ENCODE measurements around the gene PCDHGA4.
A peak's percentile ranks its signal among the peaks of the same experiment; 100 is the strongest.
"Not testable (repeated sequence)": the region's sequence is repeated elsewhere in the genome, so short reads cannot be mapped to it uniquely, and the experiment has no call there.

The PCDHGA4 gene

DNA sequence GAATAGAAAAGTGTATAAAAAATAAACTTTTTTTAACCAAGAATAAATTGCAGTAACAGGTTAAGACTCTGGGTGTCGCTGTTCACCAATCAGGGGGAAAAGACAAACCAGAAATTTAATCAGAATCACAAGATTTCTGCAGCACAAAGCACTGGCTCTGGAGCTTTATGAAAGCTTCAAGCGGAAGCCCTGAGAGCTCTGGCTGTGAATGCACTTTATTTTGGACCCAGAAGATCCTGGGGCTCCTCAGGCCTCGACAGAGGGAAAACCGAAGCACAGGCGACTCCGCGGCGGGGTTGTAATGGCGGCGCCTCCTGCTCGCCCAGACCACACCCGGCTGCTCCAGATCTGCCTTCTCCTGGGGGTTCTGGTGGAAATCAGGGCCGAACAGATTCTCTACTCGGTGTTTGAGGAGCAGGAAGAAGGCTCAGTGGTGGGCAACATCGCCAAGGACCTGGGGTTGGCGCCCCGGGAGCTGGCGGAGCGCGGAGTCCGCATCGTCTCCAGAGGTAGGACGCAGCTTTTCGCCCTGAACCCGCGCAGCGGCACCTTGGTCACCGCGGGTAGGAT is at the start of gene PCDHGA4:
PCDHGA4 (plus strand) TSS at position 122 of the 570 bp plus-strand sequence; CDS start at position 209, 87 bp downstream.
- no peak for DNase-seq

DNA sequence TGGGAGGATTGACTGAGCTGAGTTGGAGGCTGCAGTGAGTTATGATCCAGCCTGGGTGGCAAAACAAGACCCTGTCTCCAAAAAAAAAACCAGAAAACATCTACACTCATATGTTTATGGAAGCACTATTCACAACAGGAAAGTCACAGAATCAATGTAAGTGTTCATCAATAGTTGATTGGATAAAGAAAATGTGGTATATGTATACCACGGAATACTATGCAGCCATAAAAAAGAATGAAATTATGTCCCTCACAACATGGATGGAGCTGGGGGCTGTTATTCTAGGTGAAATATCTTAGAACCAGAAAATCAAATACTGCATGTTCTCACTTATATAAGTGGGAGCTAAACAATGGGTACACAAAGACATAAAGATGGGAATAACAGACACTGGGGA is 48.2 kb upstream of the PCDHGA4 start:
- no peak for DNase-seq

DNA sequence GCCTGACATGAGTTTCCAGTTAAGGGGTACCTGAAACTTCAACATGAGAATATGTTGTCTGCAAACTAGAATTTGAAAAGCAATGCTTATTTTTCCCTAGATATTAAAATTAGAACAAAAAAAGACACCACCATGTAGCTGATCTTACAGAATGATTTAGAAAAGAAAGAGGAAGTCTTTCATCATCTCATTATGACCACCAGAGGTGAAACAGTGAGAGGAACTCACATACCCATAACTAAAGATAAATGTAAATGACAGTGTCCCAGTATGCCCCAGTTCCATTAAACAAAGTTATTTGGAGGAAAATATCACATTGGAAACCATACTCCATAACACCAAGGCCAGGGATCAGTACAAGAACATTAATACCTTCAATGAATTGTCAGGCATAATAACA is 41.1 kb upstream of the PCDHGA4 start:
- DNase-seq: no peak

DNA sequence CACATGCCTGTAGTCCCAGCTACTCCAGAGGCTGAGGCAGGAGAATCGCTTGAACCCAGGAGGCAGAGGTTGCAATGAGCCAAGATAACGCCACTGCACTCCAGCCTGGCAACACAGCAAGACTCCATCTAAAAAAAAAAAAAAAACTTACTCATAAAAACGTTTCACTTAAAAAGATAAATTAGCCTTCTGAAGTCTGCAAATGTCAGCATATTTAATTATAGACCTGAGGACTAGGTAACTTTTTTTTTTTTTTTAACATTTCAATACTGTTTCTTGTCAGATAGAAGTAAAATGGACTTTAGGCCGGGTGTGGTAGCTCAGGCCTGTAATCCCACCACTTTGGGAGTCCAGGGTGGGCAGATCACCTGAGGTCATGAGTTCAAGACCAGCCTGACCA is 37.9 kb upstream of the PCDHGA4 start:
- not testable (repeated sequence) for DNase-seq

DNA sequence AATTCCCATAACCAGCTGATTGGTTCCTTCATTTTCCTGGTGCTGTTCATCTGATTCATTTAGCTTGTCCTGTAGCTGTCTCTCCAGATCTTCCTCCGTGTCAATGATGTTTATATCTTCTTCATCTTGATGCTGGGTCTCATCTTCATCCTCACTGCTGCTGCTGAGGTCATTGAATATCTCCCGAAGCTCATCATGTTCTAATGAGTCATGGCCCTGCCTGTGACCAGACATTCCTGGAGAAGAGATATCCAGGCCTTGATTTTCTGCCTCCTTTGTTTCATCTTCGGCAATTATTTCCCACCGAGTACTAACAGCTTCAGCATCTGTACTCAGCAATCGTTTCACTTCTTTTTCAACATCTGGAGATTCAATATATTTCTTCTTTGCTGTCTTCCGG is 35.6 kb upstream of the PCDHGA4 start:
- DNase-seq: no peak

DNA sequence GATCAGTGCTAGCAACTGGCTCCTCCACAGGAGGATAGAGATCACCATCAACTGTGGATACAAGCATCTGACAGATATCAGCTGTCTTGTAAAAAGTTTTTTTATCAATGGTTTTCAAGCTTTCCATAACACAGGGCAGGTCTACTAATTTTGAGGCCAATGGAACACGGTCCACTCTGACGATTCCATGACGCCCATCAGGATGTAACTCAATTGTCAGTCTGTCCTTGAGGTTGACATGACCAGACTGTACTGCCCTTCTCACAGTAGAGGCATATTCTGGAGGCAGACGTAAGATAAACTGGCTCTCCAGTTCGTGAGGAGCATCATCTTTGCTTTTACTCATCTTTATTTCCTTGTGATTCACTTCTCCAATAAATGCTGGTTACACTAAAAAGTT is 35.1 kb upstream of the PCDHGA4 start:
- DNase-seq: no peak

DNA sequence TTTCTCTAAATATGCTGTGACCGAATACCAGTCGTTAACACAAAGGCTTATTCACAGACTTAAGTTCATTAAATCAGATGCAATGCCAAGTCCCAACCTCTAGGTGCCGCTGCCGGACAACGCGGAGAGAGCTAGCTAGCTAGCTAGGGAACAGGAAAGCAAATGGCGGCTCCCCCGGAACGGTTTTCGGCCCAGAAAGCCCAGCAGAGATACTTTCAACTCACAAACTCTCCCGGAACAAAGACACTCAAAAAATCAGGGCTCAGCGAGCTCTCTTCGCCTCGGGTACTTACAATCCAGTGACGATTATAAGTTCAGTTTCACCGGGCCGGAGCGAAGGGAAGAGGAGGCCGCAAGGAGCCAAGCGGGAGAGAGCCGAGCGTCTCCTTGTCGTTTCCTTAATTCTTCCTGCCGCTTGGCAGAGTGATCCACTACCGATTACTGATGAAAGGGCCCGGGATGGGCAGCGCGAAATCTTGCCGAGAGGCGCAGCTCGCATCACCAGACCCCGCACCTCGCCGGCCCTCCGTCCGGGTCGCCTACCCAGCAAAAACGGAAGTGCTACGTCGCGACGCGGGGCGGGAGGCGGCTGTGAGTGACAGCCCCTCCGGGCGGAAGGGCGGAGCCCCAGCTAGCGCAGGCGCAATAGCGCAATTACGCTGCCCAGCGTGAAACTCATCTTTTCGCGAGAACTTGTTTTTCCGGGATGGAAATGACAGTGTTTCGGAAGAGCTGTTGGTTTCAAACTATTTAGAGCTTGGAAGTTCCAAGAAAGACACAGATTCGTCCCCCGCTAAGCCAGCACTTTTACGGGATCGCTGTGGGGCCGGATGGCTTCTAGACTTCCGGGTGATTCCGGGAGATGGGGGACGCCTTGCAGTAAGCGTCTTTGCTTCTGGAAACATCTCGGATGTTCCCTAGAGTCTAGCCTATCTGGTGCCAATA is 34.3 kb upstream of the PCDHGA4 start, which contains the start of gene TAF7:
TAF7 (minus strand) TSS at position 560 of the 945 bp plus-strand sequence. CDS start 740 bp downstream, outside the sequence.
- DNase-seq: peak; percentile 74 to 78

DNA sequence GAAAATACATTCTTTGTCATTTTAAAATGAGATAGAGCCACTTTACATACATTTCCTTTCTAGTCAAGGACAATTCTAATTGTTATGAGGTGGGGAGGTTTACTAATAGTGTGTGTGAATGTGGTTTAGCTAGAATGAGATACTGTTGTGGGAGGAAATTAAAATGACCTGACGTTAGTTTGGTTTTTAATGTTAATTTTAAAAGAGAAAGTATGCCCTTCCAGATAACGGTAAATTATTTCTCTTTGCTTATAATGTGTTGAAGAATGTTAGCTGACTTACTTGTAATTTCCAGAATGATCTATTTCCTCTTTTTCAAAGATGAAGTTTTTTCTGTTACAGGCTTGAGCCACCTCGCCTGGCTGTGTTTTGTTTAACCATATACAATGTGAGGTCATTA is 32.6 kb upstream of the PCDHGA4 start:
- no peak for DNase-seq

DNA sequence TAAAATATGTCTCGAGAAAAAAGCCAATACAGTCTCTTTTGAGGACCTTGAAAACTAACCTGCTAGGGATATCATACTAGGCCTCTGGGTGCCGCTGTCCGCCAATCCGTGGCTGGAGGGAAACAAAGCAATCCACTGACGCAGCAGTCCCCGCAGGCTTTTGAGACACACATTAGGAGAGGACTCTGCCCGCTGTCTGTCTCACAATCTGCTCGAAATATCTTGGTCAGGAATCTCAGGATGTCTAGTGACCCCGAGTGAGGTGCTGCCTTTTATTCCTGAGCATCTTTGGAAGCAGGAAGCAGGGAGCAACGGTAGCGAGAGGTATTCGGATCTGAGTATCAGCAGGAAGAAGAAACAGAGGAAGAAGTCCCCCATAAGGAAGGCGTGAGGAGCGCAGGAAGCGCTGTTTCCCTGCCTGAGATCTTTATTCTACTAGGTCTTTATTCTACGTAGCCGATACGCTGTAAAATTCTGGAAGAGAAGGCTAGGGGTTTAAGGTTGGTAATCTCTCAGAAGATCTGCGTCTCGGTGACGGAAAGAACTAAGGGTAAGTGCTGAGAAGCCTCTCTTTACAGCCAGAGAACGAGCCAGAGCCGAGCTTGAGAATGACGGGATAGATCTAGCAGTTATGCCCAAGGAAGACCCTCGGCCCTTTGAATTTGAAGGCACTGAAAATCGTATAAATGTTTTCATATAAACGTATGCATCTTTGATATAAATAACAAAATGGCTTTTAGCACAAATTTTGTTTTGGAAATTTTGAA is 28.6 kb upstream of the PCDHGA4 start:
- DNase-seq: peak; percentile 52 to 64

DNA sequence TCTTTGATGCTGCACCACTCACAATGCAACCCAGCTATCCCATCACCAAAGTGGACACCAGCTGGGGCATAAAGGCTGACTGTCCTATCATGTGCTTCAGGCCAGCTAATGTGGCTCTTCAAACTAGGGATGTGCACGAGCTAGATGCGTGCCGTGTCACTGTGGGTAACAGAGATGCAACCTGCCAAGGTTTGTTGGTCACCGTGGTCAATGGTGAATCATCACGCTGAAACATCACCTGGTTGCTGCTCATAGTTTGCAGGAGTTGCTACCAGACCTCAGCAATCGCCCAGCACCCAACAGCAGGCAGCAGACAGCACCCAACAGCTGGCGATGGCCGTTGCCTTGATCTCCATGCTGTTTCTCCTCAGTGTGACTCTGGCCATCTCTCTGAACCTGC is 26.6 kb upstream of the PCDHGA4 start:
- DNase-seq: no peak

DNA sequence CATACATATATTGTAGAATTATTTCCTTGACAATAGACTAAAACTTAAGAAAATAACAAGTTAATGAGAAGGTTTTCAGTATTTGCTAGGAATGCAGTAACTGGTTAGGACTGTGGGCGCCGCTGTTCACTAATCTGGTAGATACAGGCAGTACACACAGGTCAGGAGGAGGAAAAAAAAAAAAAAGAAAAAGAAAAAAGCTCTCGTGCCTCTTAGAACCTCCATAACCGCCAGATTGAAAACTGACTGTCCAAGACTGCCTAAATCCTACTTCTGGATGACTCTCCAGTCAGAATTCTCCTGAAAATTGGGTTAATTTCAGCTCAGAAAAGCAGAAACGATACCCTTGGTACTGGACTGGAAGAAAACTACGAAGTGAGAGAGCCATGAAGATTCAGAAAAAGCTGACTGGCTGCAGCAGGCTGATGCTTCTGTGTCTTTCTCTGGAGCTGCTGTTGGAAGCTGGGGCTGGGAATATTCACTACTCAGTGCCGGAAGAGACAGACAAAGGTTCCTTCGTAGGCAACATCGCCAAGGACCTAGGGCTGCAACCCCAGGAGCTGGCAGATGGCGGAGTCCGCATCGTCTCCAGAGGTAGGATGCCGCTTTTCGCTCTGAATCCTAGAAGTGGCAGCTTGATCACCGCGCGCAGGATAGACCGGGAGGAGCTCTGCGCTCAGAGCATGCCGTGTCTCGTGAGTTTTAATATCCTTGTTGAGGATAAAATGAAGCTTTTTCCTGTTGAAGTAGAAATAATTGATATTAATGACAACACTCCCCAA is 24.3 kb upstream of the PCDHGA4 start, which contains the start of gene PCDHGA1:
PCDHGA1 (plus strand) TSS at position 216 of the 782 bp plus-strand sequence.
- DNase-seq: no peak

DNA sequence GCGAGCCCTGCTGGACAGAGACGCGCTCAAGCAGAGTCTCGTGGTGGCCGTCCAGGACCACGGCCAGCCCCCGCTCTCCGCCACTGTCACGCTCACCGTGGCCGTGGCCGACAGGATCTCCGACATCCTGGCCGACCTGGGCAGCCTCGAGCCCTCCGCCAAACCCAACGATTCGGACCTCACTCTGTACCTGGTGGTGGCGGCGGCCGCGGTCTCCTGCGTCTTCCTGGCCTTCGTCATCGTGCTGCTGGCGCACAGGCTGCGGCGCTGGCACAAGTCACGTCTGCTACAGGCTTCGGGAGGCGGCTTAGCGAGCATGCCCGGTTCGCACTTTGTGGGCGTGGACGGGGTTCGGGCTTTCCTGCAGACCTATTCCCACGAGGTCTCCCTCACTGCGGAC is 22.2 kb upstream of the PCDHGA4 start:
- not testable (repeated sequence) for DNase-seq

DNA sequence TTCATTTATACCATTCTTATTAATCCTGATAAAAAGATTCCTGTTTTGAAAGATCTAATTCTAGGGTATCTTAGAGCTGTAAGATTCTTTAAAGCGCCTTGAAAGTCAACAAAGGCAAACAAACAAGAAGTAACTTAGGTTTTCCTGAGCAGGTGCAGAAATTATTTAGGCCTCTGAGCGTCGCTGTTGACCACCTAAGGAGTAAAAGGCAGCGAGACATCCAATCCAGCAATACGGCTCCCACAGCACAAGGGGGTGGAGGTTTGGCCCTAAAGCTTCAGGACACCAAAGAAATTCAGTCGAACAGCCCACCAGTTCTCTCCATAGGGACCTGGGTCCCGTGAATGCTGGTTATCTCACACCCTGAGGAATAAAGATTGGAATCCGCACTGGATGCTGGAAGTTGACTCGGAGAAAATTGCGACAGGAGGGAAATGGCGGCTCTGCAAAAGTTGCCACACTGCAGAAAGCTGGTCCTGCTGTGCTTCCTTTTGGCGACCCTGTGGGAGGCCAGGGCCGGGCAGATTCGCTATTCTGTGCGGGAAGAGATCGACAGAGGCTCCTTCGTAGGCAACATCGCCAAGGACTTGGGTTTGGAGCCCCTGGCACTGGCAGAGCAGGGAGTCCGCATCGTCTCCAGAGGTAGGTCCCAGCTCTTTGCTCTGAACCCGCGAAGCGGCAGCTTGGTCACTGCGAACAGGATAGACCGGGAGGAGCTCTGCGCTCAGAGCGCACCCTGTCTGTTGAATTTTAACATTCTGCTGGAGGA is 16.1 kb upstream of the PCDHGA4 start, which contains the start of gene PCDHGA2:
PCDHGA2 (plus strand) TSS at position 223 of the 769 bp plus-strand sequence.
- DNase-seq: no peak

DNA sequence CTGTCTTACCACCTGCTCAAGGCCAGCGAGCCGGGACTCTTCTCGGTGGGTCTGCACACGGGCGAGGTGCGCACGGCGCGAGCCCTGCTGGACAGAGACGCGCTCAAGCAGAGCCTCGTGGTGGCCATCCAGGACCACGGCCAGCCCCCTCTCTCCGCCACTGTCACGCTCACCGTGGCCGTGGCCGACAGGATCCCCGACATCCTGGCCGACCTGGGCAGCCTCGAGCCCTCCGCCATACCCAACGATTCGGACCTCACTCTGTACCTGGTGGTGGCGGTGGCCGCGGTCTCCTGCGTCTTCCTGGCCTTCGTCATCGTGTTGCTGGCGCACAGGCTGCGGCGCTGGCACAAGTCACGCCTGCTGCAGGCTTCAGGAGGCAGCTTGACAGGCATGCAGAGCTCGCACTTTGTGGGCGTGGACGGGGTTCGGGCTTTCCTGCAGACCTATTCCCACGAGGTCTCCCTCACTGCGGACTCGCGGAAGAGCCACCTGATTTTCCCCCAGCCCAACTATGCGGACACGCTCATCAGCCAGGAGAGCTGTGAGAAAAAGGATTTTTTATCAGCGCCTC is 14.0 kb upstream of the PCDHGA4 start:
- DNase-seq: not testable (repeated sequence)

DNA sequence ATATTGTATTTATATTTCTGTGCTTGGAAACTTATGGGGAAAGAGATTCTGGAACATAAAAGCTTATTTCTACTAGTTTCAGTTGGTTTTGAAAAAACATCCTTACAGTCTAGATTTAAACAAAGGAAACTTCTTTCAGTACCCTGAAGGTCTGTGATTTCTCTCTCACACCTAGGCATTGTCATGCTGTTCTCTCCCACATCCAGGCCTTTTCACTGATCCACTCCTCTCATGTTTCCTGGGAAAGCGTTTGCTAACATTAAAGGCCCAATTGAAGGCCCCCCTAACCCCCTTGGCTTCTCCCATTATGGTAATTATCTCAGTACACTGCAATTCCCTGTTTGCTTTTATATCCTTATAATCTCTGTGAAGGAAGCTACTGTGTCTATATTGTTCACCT is 12.0 kb upstream of the PCDHGA4 start:
- DNase-seq: no peak

DNA sequence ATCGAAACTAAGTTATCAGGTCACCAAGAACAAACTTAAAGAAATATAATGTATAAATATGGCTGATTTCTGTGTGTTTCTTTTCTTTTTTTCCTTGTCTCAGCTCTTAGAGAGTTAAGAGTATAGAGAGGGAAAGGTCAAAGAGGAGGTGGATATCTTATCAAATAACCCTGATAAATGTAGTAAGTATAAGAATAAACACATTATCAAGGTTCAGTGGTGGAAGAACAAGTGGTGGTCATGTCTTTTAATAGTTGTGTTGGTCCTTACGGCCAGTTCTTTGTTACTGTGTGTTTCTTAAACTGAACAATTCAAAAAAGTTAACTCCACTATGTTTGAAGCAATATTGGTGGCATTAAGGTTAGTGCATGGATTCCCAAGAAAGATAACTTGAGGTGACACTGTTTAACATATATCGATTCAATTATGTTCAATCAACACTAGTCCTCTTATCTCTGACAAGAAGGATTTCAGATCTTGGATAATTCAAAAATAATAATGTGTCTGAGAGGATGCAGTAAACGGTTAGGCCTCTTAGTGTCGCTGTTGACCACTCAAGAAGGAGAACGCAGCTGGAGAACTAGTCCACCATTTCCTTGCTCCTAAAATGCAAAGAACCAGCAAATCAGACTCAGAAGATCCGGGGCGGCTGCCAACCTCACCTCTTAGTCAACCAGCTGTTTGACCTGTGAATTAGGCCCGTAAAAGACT is 11.4 kb upstream of the PCDHGA4 start, which contains the start of gene PCDHGA3:
PCDHGA3 (plus strand) TSS at position 588 of the 711 bp plus-strand sequence. CDS start 205 bp downstream, outside the sequence.
- no peak for DNase-seq

DNA sequence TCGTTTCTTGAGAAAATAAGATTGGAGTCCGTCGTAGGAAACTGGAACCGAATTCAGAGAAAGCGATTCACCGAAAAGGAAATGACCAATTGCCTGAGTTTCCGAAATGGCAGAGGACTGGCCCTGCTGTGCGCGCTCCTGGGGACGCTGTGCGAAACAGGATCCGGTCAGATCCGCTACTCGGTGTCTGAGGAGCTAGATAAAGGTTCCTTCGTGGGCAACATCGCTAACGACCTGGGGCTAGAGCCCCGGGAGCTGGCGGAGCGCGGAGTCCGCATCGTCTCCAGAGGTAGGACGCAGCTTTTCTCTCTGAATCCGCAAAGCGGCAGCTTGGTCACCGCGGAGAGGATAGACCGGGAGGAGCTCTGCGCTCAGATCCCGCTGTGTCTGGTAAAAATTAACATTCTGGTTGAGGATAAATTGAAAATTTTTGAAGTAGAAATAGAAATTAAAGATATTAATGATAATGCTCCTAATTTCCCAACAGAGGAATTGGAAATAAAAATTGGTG is 10.8 kb upstream of the PCDHGA4 start:
- no peak for DNase-seq

DNA sequence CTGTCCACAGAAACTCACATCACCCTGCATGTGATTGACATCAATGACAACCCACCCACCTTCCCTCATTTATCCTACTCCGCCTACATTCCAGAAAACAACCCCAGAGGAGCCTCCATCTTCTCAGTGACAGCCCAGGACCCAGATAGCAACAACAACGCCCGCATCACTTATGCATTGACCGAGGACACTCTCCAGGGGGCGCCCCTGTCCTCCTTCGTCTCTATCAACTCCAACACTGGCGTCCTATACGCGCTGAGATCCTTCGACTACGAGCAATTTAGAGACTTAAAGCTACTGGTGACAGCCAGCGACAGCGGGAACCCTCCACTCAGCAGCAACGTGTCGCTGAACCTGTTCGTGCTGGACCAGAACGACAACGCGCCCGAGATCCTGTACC is 9.5 kb upstream of the PCDHGA4 start:
- no peak for DNase-seq

DNA sequence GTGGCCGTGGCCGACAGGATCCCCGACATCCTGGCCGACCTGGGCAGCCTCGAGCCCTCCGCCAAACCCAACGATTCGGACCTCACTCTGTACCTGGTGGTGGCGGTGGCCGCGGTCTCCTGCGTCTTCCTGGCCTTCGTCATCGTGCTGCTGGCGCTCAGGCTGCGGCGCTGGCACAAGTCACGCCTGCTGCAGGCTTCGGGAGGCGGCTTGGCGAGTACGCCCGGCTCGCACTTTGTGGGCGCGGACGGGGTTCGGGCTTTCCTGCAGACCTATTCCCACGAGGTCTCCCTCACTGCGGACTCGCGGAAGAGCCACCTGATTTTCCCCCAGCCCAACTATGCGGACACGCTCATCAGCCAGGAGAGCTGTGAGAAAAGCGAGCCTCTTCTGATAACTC is 8.8 kb upstream of the PCDHGA4 start:
- DNase-seq: not testable (repeated sequence)
